Measurements from ENCODE around the gene METTL17. TPM values are rescaled to one million over a fixed set of nuclear protein-coding genes. Genes with fewer than 3 reads are reported as not detected.
A peak's percentile ranks its signal among the peaks of the same experiment; 100 is the strongest.

The METTL17 gene
- total RNA-seq, 1 experiment from 2014 or later, result 98.1 TPM

- ChIA-PET POLR2A (no interaction called here), CTCF (interaction anchor here (1.0 to 3.0 kb wide), 5 partner anchors 8 to 68 kb away, joined by 4 to 57 read pairs (median 12); no protein-coding TSS in a partner anchor)
- Mint-ChIP-seq H3K36me3 (peaks cover 6% of the 10 kb centered on the region; the same call in 1 of the 2 replicates), H3K4me3 (peak overlapping the region; percentile 9), H3K27me3 (ENCODE audit: low read depth) (peaks cover 35% of the 10 kb centered on the region), H3K4me1 (peaks cover 39% of the 10 kb centered on the region), H3K9me3 (no peaks in the 10 kb centered on the region), H3K27ac (no peak overlapping the region; the same call in 1 of the 2 replicates)
- DNase-seq (ENCODE audit: low spot score) (no peak), ATAC-seq (no peak)
- TF ChIP-seq, protein P1, sequence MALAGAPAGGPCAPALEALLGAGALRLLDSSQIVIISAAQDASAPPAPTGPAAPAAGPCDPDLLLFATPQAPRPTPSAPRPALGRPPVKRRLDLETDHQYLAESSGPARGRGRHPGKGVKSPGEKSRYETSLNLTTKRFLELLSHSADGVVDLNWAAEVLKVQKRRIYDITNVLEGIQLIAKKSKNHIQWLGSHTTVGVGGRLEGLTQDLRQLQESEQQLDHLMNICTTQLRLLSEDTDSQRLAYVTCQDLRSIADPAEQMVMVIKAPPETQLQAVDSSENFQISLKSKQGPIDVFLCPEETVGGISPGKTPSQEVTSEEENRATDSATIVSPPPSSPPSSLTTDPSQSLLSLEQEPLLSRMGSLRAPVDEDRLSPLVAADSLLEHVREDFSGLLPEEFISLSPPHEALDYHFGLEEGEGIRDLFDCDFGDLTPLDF (CRISPR knock-in tag; IDR thresholded peaks at IDR 0.05), result no peak
- no peak for TF ChIP-seq PRRX2 (CRISPR knock-in tag; IDR thresholded peaks at IDR 0.05)
- no peak for TF ChIP-seq ATF1 (CRISPR knock-in tag; IDR thresholded peaks at IDR 0.05)
- TF ChIP-seq, protein P2, sequence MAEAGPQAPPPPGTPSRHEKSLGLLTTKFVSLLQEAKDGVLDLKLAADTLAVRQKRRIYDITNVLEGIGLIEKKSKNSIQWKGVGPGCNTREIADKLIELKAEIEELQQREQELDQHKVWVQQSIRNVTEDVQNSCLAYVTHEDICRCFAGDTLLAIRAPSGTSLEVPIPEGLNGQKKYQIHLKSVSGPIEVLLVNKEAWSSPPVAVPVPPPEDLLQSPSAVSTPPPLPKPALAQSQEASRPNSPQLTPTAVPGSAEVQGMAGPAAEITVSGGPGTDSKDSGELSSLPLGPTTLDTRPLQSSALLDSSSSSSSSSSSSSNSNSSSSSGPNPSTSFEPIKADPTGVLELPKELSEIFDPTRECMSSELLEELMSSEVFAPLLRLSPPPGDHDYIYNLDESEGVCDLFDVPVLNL (CRISPR knock-in tag; IDR thresholded peaks at IDR 0.05; ENCODE audit: borderline replicate concordance, low read depth), result no peak
- TF ChIP-seq, protein P3, sequence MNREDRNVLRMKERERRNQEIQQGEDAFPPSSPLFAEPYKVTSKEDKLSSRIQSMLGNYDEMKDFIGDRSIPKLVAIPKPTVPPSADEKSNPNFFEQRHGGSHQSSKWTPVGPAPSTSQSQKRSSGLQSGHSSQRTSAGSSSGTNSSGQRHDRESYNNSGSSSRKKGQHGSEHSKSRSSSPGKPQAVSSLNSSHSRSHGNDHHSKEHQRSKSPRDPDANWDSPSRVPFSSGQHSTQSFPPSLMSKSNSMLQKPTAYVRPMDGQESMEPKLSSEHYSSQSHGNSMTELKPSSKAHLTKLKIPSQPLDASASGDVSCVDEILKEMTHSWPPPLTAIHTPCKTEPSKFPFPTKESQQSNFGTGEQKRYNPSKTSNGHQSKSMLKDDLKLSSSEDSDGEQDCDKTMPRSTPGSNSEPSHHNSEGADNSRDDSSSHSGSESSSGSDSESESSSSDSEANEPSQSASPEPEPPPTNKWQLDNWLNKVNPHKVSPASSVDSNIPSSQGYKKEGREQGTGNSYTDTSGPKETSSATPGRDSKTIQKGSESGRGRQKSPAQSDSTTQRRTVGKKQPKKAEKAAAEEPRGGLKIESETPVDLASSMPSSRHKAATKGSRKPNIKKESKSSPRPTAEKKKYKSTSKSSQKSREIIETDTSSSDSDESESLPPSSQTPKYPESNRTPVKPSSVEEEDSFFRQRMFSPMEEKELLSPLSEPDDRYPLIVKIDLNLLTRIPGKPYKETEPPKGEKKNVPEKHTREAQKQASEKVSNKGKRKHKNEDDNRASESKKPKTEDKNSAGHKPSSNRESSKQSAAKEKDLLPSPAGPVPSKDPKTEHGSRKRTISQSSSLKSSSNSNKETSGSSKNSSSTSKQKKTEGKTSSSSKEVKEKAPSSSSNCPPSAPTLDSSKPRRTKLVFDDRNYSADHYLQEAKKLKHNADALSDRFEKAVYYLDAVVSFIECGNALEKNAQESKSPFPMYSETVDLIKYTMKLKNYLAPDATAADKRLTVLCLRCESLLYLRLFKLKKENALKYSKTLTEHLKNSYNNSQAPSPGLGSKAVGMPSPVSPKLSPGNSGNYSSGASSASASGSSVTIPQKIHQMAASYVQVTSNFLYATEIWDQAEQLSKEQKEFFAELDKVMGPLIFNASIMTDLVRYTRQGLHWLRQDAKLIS (CRISPR knock-in tag; IDR thresholded peaks at IDR 0.05; ENCODE audit: borderline replicate concordance), result no peak
- TF ChIP-seq, protein P4, sequence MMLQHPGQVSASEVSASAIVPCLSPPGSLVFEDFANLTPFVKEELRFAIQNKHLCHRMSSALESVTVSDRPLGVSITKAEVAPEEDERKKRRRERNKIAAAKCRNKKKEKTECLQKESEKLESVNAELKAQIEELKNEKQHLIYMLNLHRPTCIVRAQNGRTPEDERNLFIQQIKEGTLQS (CRISPR knock-in tag; conservative IDR thresholded peaks at IDR 0.05), result no peak
- no peak for TF ChIP-seq ZBTB43 (CRISPR knock-in tag; IDR thresholded peaks at IDR 0.05)
- TF ChIP-seq, protein P5, sequence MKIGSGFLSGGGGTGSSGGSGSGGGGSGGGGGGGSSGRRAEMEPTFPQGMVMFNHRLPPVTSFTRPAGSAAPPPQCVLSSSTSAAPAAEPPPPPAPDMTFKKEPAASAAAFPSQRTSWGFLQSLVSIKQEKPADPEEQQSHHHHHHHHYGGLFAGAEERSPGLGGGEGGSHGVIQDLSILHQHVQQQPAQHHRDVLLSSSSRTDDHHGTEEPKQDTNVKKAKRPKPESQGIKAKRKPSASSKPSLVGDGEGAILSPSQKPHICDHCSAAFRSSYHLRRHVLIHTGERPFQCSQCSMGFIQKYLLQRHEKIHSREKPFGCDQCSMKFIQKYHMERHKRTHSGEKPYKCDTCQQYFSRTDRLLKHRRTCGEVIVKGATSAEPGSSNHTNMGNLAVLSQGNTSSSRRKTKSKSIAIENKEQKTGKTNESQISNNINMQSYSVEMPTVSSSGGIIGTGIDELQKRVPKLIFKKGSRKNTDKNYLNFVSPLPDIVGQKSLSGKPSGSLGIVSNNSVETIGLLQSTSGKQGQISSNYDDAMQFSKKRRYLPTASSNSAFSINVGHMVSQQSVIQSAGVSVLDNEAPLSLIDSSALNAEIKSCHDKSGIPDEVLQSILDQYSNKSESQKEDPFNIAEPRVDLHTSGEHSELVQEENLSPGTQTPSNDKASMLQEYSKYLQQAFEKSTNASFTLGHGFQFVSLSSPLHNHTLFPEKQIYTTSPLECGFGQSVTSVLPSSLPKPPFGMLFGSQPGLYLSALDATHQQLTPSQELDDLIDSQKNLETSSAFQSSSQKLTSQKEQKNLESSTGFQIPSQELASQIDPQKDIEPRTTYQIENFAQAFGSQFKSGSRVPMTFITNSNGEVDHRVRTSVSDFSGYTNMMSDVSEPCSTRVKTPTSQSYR (CRISPR knock-in tag; IDR thresholded peaks at IDR 0.05), result no peak
- no peak for TF ChIP-seq ZSCAN18 (CRISPR knock-in tag; IDR thresholded peaks at IDR 0.05)
- TF ChIP-seq TEAD4 (CRISPR knock-in tag; IDR thresholded peaks at IDR 0.05), result no peak
- no peak for TF ChIP-seq ZNF121 (CRISPR knock-in tag; IDR thresholded peaks at IDR 0.05)
- no peak for TF ChIP-seq EMX1 (CRISPR knock-in tag; IDR thresholded peaks at IDR 0.05)
- no peak for TF ChIP-seq CBFB (CRISPR knock-in tag; IDR thresholded peaks at IDR 0.05; ENCODE audit: low read depth)
- no peak for TF ChIP-seq ELF4 (CRISPR knock-in tag; IDR thresholded peaks at IDR 0.05; ENCODE audit: low read depth)
- TF ChIP-seq ATF6 (CRISPR knock-in tag; IDR thresholded peaks at IDR 0.05), result no peak
These were observed 32.9 kb downstream of the METTL17 start for GRCh38 chr14:21022686-21023085.

Measured in WTC11 (cell line).